ENCODE data around the gene CTDNEP1.

Gene CTDNEP1

GRCh38 chr17:7221278-7222092 is 30.0 kb downstream of the CTDNEP1 start:
- no peak for TF ChIP-seq CTCF (IDR thresholded peaks at IDR 0.05; ENCODE audit: extremely low read depth, missing control alignments)
- DNase-seq (ENCODE audit: low spot score): no peak

GRCh38 chr17:7220593-7221277 is 30.8 kb downstream of the CTDNEP1 start:
- TF ChIP-seq CTCF (IDR thresholded peaks at IDR 0.05; ENCODE audit: extremely low read depth, missing control alignments): peak; percentile 50
- peak; percentile 73 for DNase-seq (ENCODE audit: low spot score)

GRCh38 chr17:7219812-7220592 is 31.5 kb downstream of the CTDNEP1 start, which contains the start of the genes ACADVL and DLG4:
Gene ACADVL (plus strand): TSS chr17:7219938. CDS start chr17:7219985, 47 bp downstream.
Gene DLG4 (minus strand): TSS chr17:7219836.
- peak; percentile 94 for DNase-seq (ENCODE audit: low spot score)
- no peak for TF ChIP-seq CTCF (IDR thresholded peaks at IDR 0.05; ENCODE audit: extremely low read depth, missing control alignments)

- DNase-seq (ENCODE audit: low spot score): no peak
- no peak for TF ChIP-seq CTCF (IDR thresholded peaks at IDR 0.05; ENCODE audit: extremely low read depth, missing control alignments)
Measured at GRCh38 chr17:7219229-7219811, 32.2 kb downstream of the CTDNEP1 start.

- no peak for TF ChIP-seq CTCF (IDR thresholded peaks at IDR 0.05; ENCODE audit: extremely low read depth, missing control alignments)
- no peak for DNase-seq (ENCODE audit: low spot score)
Measured at GRCh38 chr17:7218758-7219157, 32.8 kb downstream of the CTDNEP1 start.

GRCh38 chr17:7218166-7218565 is 33.4 kb downstream of the CTDNEP1 start:
- TF ChIP-seq CTCF (IDR thresholded peaks at IDR 0.05; ENCODE audit: extremely low read depth, missing control alignments): no peak
- no peak for DNase-seq (ENCODE audit: low spot score)
